ENCODE data around the gene PRDM12. TPM values are rescaled to one million over a fixed set of nuclear protein-coding genes. Genes with fewer than 3 reads are reported as not detected.

The PRDM12 gene
- total and polyA plus RNA-seq, 2 experiments from 2014 or later = 0.11 TPM; not detected in 1

- TF ChIP-seq ZNF462 (CRISPR knock-in tag; IDR thresholded peaks at IDR 0.05) (no peak; the same call in 1 of the 2 replicates), ZNF331 (CRISPR knock-in tag; IDR thresholded peaks at IDR 0.05; ENCODE audit: low read depth) (no peak), JUNB (IDR thresholded peaks at IDR 0.05; ENCODE audit: unreplicated experiment) (no peak), STAT1 (IDR thresholded peaks at IDR 0.05; ENCODE audit: unreplicated experiment) (no peak), CREB1 (CRISPR knock-in tag; IDR thresholded peaks at IDR 0.05; ENCODE audit: low read depth) (no peak), EZH2phosphoT487 (IDR thresholded peaks at IDR 0.05; ENCODE audit: unreplicated experiment) (no peak)
Observed at GRCh38 chr9:130629443-130630070, 34.8 kb upstream of the PRDM12 start (continued).

- H3K36me3 ChIP-seq (ENCODE audit: insufficient read depth) = peaks cover 9% of the 10 kb centered on the region; the same call in 1 of the 2 replicates
- ATAC-seq (peak; percentile 14), DNase-seq (ENCODE audit: low spot score) (no peak)
- H3K79me2 ChIP-seq (replicated peaks; ENCODE audit: insufficient read depth) = no peaks in the 10 kb centered on the region
- H3K27ac ChIP-seq (ENCODE audit: low read depth) = 0 out of 2 replicates have a peak overlapping the region, but pooled peaks have one; percentile 55
- peaks cover 23% of the 10 kb centered on the region for H3K4me1 ChIP-seq (ENCODE audit: insufficient read depth)
- H2AFZ ChIP-seq = no peak overlapping the region
- Mint-ChIP-seq H3K9me3 (no peaks in the 10 kb centered on the region), H3K27ac (0 out of 2 replicates have a peak overlapping the region, but pooled peaks have one; percentile 96), H3K4me3 (peak overlapping the region; percentile 52; the same call in 2 of the 3 replicates), H3K36me3 (ENCODE audit: low read depth) (peaks cover 74% of the 10 kb centered on the region), H3K4me1 (peaks cover 30% of the 10 kb centered on the region), H3K27me3 (ENCODE audit: insufficient read depth, low read depth, poor library complexity) (peaks cover 14% of the 10 kb centered on the region)
- peak overlapping the region; percentile 72 for H3K4me2 ChIP-seq
- no peaks in the 10 kb centered on the region for H3K27me3 ChIP-seq (ENCODE audit: insufficient read depth)
- H3K9me2 ChIP-seq (ENCODE audit: insufficient read depth) = no peaks in the 10 kb centered on the region
- H4K20me1 ChIP-seq (replicated peaks; ENCODE audit: insufficient read depth) = peaks cover 8% of the 10 kb centered on the region; the same call in 1 of the 2 replicates
- H3K4me3 ChIP-seq = peak overlapping the region; percentile 14; the same call in 1 of the 2 replicates
- 0 out of 2 replicates have a peak, but pooled peaks cover 13% of the 10 kb centered on the region for H3F3A ChIP-seq (replicated peaks; ENCODE audit: low read depth)
- TF ChIP-seq CTCF (conservative IDR thresholded peaks at IDR 0.05; ENCODE audit: low read depth in 2 of 2) (no peak), NANOG (IDR thresholded peaks at IDR 0.05; ENCODE audit: borderline replicate concordance) (no peak), STAT1 (IDR thresholded peaks at IDR 0.05; ENCODE audit: unreplicated experiment) (no peak), EZH2 (IDR thresholded peaks at IDR 0.05; ENCODE audit: low read depth, unreplicated experiment) (no peak)
Observed at GRCh38 chr9:130630071-130630450, 34.3 kb upstream of the PRDM12 start.

Measured in GM23338 (cell line).